Measurements from ENCODE around the gene MRGPRX3. TPM values are rescaled to one million over a fixed set of nuclear protein-coding genes. Genes with fewer than 3 reads are reported as not detected.

Gene MRGPRX3
- total RNA-seq, 6 donors from 2014 or later: not detected

DNA sequence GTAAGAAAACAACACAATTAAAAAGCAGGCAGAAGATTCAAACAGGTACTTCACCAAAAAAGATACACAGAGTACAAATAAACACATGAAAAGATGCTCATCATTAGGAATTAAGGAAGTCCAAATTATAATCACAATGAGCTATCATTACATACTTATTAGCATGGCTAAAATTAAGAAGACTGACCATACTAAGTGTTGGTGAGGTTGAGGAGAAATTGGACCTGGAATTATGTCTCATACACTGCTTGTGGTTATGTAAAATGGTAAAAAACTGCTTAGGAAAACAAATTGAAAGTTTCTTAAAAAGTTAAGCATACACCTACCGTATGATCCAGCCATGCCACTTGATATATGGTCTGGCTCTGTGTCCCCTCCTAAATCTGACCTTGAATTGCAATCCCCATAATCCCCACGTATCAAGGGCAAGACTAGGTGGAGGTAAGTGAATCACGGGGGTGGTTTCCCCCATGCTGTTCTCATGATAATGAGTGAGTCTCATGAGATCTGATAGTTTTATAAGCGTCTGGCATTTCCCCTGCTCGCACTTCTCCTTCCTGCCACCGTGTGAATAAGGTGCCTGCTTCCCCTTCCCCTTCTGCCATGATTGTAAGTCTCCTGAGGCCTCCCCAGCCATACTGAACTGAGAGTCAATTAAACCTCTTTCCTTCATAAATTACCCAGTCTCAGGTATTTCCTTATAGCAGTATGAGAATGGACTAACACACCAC, 31.3 kb upstream of the MRGPRX3 start:
- WGBS, 2 donors: 76 to 85% methylated on average over 6 of the region's 6 CpGs
- DNase-seq (no peak), ATAC-seq (ENCODE audit: low FRiP score in 2 of 2) (no peak)
- Histone ChIP-seq H3K27me3 (no peaks in the 10 kb centered on the region), H3K9me3 (no peaks in the 10 kb centered on the region), H3K4me3 (no peak overlapping the region), H3K4me1 (peaks cover 6 to 15% (median 10%) of the 10 kb centered on the region in 4 donors), H3K27ac (no peak overlapping the region), H3K36me3 (peaks cover 0 to 45% (median 13%) of the 10 kb centered on the region in 4 donors)
- TF ChIP-seq, protein P1, sequence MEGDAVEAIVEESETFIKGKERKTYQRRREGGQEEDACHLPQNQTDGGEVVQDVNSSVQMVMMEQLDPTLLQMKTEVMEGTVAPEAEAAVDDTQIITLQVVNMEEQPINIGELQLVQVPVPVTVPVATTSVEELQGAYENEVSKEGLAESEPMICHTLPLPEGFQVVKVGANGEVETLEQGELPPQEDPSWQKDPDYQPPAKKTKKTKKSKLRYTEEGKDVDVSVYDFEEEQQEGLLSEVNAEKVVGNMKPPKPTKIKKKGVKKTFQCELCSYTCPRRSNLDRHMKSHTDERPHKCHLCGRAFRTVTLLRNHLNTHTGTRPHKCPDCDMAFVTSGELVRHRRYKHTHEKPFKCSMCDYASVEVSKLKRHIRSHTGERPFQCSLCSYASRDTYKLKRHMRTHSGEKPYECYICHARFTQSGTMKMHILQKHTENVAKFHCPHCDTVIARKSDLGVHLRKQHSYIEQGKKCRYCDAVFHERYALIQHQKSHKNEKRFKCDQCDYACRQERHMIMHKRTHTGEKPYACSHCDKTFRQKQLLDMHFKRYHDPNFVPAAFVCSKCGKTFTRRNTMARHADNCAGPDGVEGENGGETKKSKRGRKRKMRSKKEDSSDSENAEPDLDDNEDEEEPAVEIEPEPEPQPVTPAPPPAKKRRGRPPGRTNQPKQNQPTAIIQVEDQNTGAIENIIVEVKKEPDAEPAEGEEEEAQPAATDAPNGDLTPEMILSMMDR (IDR thresholded peaks at IDR 0.05): no peak
- TF ChIP-seq POLR2A (IDR thresholded peaks at IDR 0.05) (no peak), POLR2AphosphoS5 (IDR thresholded peaks at IDR 0.05) (no peak), EP300 (IDR thresholded peaks at IDR 0.05) (no peak)

DNA sequence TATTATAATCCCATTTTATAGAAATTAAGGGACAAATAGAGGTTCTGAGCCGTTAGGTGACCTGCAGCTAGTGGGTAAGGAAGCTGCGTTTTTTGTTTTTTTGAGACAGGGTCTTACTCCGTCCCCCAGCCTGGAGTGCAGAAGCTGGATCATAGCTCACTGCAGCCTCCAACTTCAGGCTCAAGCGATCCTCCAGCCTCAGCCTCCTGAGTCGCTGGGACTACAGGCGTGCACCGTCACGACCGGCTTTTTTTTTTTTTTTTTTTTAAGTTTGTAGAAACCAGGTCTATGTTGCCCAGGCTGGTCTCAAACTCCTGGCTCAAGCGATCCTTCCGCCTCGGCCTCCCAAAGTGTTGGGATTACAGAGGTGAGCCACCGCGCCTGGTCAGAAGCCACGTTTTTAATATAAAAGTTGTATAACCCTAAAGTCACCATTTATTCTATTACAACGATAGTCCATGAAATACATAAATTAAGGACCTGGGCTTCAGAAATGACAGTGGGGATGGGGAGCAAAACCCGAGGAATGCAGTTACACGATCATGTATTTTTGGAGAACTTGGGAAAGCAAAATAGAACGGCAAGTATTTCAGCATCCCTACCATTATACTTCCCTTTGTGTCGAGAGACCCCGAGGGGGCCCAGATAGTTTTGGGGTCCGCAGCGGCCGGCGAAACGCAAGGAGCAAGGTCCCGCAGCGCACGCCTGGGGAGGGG, 27.1 kb upstream of the MRGPRX3 start:
- Histone ChIP-seq H3K4me1 (peaks cover 6 to 15% (median 13%) of the 10 kb centered on the region in 4 donors), H3K9me3 (no peaks in the 10 kb centered on the region), H3K36me3 (peaks cover 0 to 24% (median 13%) of the 10 kb centered on the region in 4 donors), H3K27me3 (no peaks in the 10 kb centered on the region), H3K4me3 (peak overlapping the region; percentile 83 to 99 (median 94)), H3K27ac (peak overlapping the region in 3 of 4 donors; percentile 69 to 82 (median 82))
- ATAC-seq (ENCODE audit: low FRiP score in 2 of 2): no peak
- WGBS, 2 donors: 20 to 28% methylated on average over 26 to 29 of the region's 29 CpGs
- DNase-seq: no peak
- TF ChIP-seq POLR2A (IDR thresholded peaks at IDR 0.05): no peak
- TF ChIP-seq, protein P1 (IDR thresholded peaks at IDR 0.05): no peak

DNA sequence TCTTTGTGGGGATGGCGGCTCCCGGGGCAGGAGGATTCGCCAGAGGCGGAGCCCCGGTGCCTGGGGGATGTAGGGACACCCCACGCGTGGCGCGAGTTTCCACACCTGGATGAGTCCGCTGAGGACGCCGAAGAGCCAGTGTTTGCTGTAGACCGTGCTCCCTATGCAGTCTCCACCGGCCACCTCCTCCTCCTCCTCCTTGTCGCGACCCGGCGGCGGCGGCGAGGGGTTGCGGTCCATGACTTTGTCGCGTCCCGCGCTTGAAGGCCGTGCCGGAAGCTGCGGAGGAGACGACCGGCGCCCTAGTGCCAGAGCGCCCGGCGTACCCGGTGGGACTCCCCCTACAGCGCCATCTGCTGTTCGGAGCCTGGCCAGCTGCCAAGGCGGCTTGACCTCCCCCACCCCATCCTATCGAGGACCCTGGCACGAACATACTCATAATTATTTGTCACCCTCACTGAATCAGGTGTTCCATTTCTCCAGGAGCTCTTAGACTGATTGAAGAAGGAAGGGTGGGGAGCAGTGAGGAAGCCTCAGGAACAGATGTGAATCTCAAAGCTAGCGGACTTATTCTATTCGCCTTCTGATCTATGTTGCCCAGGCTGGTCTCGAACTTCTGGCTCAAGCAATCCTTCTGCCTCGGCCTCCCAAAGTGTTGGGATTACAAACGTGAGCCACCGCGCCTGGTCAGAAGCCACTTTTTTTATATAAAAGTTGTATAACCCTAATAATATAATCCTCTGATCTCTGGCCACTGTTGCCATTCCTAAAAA, 26.4 kb upstream of the MRGPRX3 start, which contains the start of gene SAAL1:
Gene SAAL1, minus strand, starts transcription at position 281 of the 773 bp plus-strand sequence. Its CDS starts 41 bp downstream, at position 240.
- H3K9me3 ChIP-seq: no peaks in the 10 kb centered on the region
- 8 to 27% methylated on average over 10 to 36 of the region's 48 CpGs for WGBS, 2 donors
- peak within 1 kb of the TSS; percentile 83 to 99 (median 94) for H3K4me3 ChIP-seq
- H3K36me3 ChIP-seq: peaks cover 0 to 20% (median 13%) of the 10 kb centered on the region in 4 donors
- ATAC-seq (ENCODE audit: low FRiP score in 2 of 2): peak; percentile 94 to 98
- H3K4me1 ChIP-seq: peaks cover 6 to 15% (median 13%) of the 10 kb centered on the region in 4 donors
- H3K27me3 ChIP-seq: no peaks in the 10 kb centered on the region
- H3K27ac ChIP-seq: peak within 1 kb of the TSS in 3 of 4 donors; percentile 69 to 82 (median 82)
- DNase-seq: peak; percentile 89 to 95
- TF ChIP-seq, protein P1 (IDR thresholded peaks at IDR 0.05): peak; percentile 49 to 87 (median 60)
- TF ChIP-seq POLR2AphosphoS5 (IDR thresholded peaks at IDR 0.05) (peak; percentile 45 to 72), POLR2A (IDR thresholded peaks at IDR 0.05) (peak in 2 of 4 donors; percentile 44 to 73), EP300 (IDR thresholded peaks at IDR 0.05) (no peak)

DNA sequence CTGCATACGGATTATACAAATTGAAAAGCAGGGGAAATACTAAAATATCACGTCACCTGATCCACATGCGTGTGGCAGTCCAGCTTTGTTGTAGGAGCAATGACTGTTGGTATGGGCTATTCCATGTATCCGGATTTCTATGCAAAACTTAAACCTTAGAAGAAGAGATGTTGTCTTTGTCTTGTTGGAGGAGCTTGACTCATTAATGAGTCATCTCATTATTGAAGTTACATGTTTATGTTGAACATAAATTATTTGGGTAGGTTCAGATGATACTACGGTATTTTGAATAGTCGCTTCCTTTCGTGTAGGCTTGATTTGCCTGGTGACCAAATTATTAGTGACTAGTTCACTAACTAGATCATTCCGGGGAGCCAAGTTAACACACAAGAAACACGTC, 25.7 kb upstream of the MRGPRX3 start:
- no peaks in the 10 kb centered on the region for H3K9me3 ChIP-seq
- H3K36me3 ChIP-seq: peaks cover 0 to 13% (median 11%) of the 10 kb centered on the region in 4 donors
- 85 to 90% methylated on average over 9 of the region's 9 CpGs for WGBS, 2 donors
- ATAC-seq (ENCODE audit: low FRiP score in 2 of 2) (no peak), DNase-seq (no peak)
- H3K4me1 ChIP-seq: peaks cover 6 to 15% (median 13%) of the 10 kb centered on the region in 4 donors
- no peak overlapping the region for H3K4me3 ChIP-seq
- no peaks in the 10 kb centered on the region for H3K27me3 ChIP-seq
- H3K27ac ChIP-seq: no peak overlapping the region
- TF ChIP-seq, protein P1 (IDR thresholded peaks at IDR 0.05): no peak
- TF ChIP-seq POLR2AphosphoS5 (IDR thresholded peaks at IDR 0.05): no peak
- TF ChIP-seq POLR2A (IDR thresholded peaks at IDR 0.05): no peak
- no peak for TF ChIP-seq EP300 (IDR thresholded peaks at IDR 0.05)

Measured in upper lobe of left lung (tissue), 6 donors.